K562 (cell line): ENCODE data around the gene RWDD1.

ENCODE experiments used
- CEBPB ChIP-seq: fragments of 450-650 bp; IDR thresholded peaks from 2 replicates; pipeline ENCODE4 v1.6.1; 2016; ENCODE audit warnings: missing genetic modification characterization, missing compliant biosample characterization
- CTCF ChIP-seq, 3 experiments: IDR thresholded peaks in 2 of 3; conservative IDR thresholded peaks in 1 of 3; 2 replicates each; pipeline ENCODE4 v1.5.1; 2011 to 2012; ENCODE audit warnings: low read length in 3 of 3, mild to moderate bottlenecking in 3 of 3, control low read depth in 2 of 3, improper control_type of control experiment in 1 of 3, inconsistent platforms in 1 of 3, low read depth in 1 of 3, mixed read lengths in 1 of 3, moderate library complexity in 1 of 3; ENCODE audit not compliant: insufficient read depth in 2 of 3
- ELF1 ChIP-seq: fragments of 200-800 bp; sonication (Bioruptor generic); IDR thresholded peaks from 2 replicates; pipeline ENCODE4 v1.6.1; 2016; ENCODE audit warnings: missing genetic modification characterization, missing compliant biosample characterization
- FOXP1 ChIP-seq: sonication (generic); formaldehyde crosslinking; IDR thresholded peaks from 2 replicates; pipeline ENCODE4 v1.8.0; 2022; ENCODE audit warnings: mild to moderate bottlenecking, missing genetic modification reagents
- POLR2AphosphoS5 ChIP-seq: IDR thresholded peaks from 2 replicates; pipeline ENCODE4 v1.6.1; 2011; ENCODE audit warnings: mild to moderate bottlenecking, low read depth, low read length, moderate library complexity; ENCODE audit not compliant: control insufficient read depth, insufficient read depth
- SIN3A ChIP-seq, 2 experiments: fragments of 150-350 bp in 1 of 2; IDR thresholded peaks; 2 replicates each; pipeline ENCODE4 v1.6.1; 2011 to 2016; ENCODE audit warnings: borderline replicate concordance in 2 of 2, low read depth in 2 of 2, low read length in 2 of 2, mild to moderate bottlenecking in 2 of 2, moderate library complexity in 2 of 2; ENCODE audit not compliant: control insufficient read depth in 1 of 2
- ZNF24 ChIP-seq: fragments of 450-650 bp; IDR thresholded peaks from 2 replicates; pipeline ENCODE4 v1.6.1; 2016
- ZNF830 ChIP-seq: fragments of 250-450 bp; sonication (Bioruptor Pico); IDR thresholded peaks from 2 replicates; pipeline ENCODE4 v1.5.0; 2021; ENCODE audit warnings: mild to moderate bottlenecking
- TF ChIP-seq, protein P1 (sequence below): sonication (generic); formaldehyde crosslinking; IDR thresholded peaks from 2 replicates; pipeline ENCODE4 v1.8.1; 2023; ENCODE audit warnings: missing genetic modification reagents, mild to moderate bottlenecking, borderline replicate concordance

DNA sequence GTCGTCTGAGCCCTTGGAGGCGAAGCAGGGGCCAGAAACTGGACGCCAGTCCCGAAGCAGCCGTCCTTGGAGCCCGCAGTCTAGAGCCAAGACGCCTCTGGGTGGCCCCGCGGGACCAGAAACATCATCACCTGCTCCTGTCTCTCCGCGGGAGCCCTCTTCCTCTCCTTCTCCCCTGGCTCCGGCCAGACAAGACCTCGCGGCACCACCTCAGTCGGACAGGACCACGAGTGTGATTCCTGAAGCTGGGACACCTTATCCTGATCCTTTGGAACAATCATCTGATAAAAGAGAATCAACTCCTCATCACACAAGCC, 45.4 kb downstream of the RWDD1 start:
- no peak for TF ChIP-seq FOXP1 (CRISPR knock-in tag)
- no peak for TF ChIP-seq ZNF24
- no peak for TF ChIP-seq POLR2AphosphoS5
- TF ChIP-seq CTCF (IDR thresholded peaks at IDR 0.05 in 2 of 3, conservative IDR thresholded peaks at IDR 0.05 in 1 of 3; ENCODE audit: insufficient read depth in 2 of 3, low read depth in 1 of 3, low read length in 3 of 3) = peak in 1 of 3 experiments; percentile 29; a peak in 1 of 6 replicates
- TF ChIP-seq, protein P1, sequence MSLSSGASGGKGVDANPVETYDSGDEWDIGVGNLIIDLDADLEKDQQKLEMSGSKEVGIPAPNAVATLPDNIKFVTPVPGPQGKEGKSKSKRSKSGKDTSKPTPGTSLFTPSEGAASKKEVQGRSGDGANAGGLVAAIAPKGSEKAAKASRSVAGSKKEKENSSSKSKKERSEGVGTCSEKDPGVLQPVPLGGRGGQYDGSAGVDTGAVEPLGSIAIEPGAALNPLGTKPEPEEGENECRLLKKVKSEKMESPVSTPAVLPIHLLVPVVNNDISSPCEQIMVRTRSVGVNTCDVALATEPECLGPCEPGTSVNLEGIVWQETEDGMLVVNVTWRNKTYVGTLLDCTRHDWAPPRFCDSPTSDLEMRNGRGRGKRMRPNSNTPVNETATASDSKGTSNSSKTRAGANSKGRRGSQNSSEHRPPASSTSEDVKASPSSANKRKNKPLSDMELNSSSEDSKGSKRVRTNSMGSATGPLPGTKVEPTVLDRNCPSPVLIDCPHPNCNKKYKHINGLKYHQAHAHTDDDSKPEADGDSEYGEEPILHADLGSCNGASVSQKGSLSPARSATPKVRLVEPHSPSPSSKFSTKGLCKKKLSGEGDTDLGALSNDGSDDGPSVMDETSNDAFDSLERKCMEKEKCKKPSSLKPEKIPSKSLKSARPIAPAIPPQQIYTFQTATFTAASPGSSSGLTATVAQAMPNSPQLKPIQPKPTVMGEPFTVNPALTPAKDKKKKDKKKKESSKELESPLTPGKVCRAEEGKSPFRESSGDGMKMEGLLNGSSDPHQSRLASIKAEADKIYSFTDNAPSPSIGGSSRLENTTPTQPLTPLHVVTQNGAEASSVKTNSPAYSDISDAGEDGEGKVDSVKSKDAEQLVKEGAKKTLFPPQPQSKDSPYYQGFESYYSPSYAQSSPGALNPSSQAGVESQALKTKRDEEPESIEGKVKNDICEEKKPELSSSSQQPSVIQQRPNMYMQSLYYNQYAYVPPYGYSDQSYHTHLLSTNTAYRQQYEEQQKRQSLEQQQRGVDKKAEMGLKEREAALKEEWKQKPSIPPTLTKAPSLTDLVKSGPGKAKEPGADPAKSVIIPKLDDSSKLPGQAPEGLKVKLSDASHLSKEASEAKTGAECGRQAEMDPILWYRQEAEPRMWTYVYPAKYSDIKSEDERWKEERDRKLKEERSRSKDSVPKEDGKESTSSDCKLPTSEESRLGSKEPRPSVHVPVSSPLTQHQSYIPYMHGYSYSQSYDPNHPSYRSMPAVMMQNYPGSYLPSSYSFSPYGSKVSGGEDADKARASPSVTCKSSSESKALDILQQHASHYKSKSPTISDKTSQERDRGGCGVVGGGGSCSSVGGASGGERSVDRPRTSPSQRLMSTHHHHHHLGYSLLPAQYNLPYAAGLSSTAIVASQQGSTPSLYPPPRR = no peak
- TF ChIP-seq CEBPB = no peak
- no peak for TF ChIP-seq SIN3A (IDR thresholded peaks at IDR 0.05; ENCODE audit: borderline replicate concordance in 2 of 2, control insufficient read depth in 1 of 2, low read depth in 2 of 2, low read length in 2 of 2)
- TF ChIP-seq ZNF830 = no peak
- TF ChIP-seq ELF1 (tag) = no peak
